HepG2 (cell line): ENCODE results near the gene XPNPEP3. TPM values are rescaled to one million over a fixed set of nuclear protein-coding genes. Genes with fewer than 3 reads are reported as not detected.
A peak's percentile ranks its signal among the peaks of the same experiment; 100 is the strongest.

Experiments
- ATAC-seq: fragments of 200-7000 bp; cut with Tn5 transposase; 3 replicates; pipeline ENCODE4 v1.9.1; 2020; ENCODE audit warnings: mild to moderate bottlenecking, moderate library complexity
- BruUV-seq: library from RNA; stranded (reverse); fragments of 400-500 nt; replicated peaks from 2 replicates; lab custom pipeline; 2021; lab: Mats Ljungman, UMichigan
- CTCF ChIA-PET: fragments of 300-600 bp; formaldehyde crosslinking; extraction: SDS; loops from one replicate; lab custom pipeline; 2021; ENCODE audit warnings: low total read pairs, inconsistent platforms, low intra/inter-chr PET ratio; lab: Yijun Ruan, JAX
- POLR2A ChIA-PET: fragments of 350-600 bp; sonication (Branson Sonifier 250); formaldehyde crosslinking; loops from one replicate; lab custom pipeline; 2020; ENCODE audit warnings: antibody characterized with exemption, inconsistent platforms; lab: Yijun Ruan, JAX
- DNase-seq: peaks from one replicate; pipeline ENCODE4 v3.0.0-alpha.2; 2015; ENCODE audit warnings: low spot score
- FAIRE-seq: peaks from 3 replicates; lab custom pipeline; 2011; peaks lifted over from hg19 to GRCh38; lab: Jason Lieb, UNC
- H2AFZ ChIP-seq: one replicate; pipeline ENCODE4 v1.6.1; 2011; ENCODE audit warnings: low read length, inconsistent platforms
- H3K27ac ChIP-seq: fragments of 300-600 bp; 3 replicates; pipeline ENCODE4 v1.8.0; 2011; ENCODE audit warnings: mixed run types, mild to moderate bottlenecking, mixed read lengths, low read length, inconsistent platforms; ENCODE audit not compliant: insufficient read depth; ENCODE audit errors: extremely low read length
- H3K27me3 ChIP-seq, 2 experiments: fragments of 200-600 bp in 1 of 2; 2 replicates in 1 of 2; 3 replicates in 1 of 2; pipeline versions ENCODE4 v1.6.0 to v1.8.0; 2011; ENCODE audit warnings: low read length in 2 of 2, mild to moderate bottlenecking in 2 of 2, moderate library complexity in 2 of 2, inconsistent platforms in 1 of 2; ENCODE audit not compliant: insufficient read depth in 2 of 2, control insufficient read depth in 1 of 2
- H3K36me3 ChIP-seq, 2 experiments: fragments of 200-600 bp in 1 of 2; replicated peaks in 1 of 2; 2 replicates in 1 of 2; 3 replicates in 1 of 2; pipeline versions ENCODE4 v1.5.1 to v1.8.0; 2011; ENCODE audit warnings: low read length in 2 of 2, inconsistent platforms in 1 of 2; ENCODE audit not compliant: insufficient read depth in 2 of 2, control insufficient read depth in 1 of 2
- H3K4me1 ChIP-seq: 2 replicates; pipeline ENCODE4 v1.5.1; 2012; ENCODE audit warnings: low read length, inconsistent platforms; ENCODE audit not compliant: insufficient read depth
- H3K4me2 ChIP-seq: 2 replicates; pipeline ENCODE4 v1.6.0; 2011; ENCODE audit warnings: low read depth, low read length, inconsistent platforms
- H3K4me3 ChIP-seq, 3 experiments: fragments of 200-600 bp in 1 of 3; sonication (generic), shearing (Covaris generic) in 1 of 3; replicated peaks in 1 of 3; 2 replicates each; pipeline ENCODE4 v1.5.1; 2011 to 2016; ENCODE audit warnings: low read length in 3 of 3, inconsistent platforms in 2 of 3, low read depth in 2 of 3, mild to moderate bottlenecking in 2 of 3, control low read depth in 1 of 3, mixed read lengths in 1 of 3; ENCODE audit not compliant: insufficient read depth in 1 of 3
- H3K79me2 ChIP-seq: one replicate; pipeline ENCODE4 v1.6.1; 2011; ENCODE audit warnings: low read length, inconsistent platforms; ENCODE audit not compliant: insufficient read depth
- H3K9ac ChIP-seq: 2 replicates; pipeline ENCODE4 v1.6.0; 2011; ENCODE audit warnings: mild to moderate bottlenecking, low read depth, low read length, inconsistent platforms; ENCODE audit not compliant: insufficient read depth
- H3K9me3 ChIP-seq: 2 replicates; pipeline ENCODE4 v1.5.1; 2012; ENCODE audit warnings: mild to moderate bottlenecking, low read length
- H4K20me1 ChIP-seq: 2 replicates; pipeline ENCODE4 v1.6.0; 2011; ENCODE audit warnings: inconsistent platforms, mild to moderate bottlenecking, low read length, moderate library complexity; ENCODE audit not compliant: insufficient read depth
- ARID4A ChIP-seq: sonication (generic); formaldehyde crosslinking; IDR thresholded peaks from 2 replicates; pipeline ENCODE4 v1.5.0; 2020; ENCODE audit warnings: mild to moderate bottlenecking, missing genetic modification reagents, borderline replicate concordance
- ASH2L ChIP-seq: fragments of 300-600, 200-600 bp; sonication (generic); IDR thresholded peaks from 2 replicates; pipeline ENCODE4 v1.7.0; 2017; ENCODE audit warnings: low read depth, mild to moderate bottlenecking, moderate library complexity, mixed read lengths, low read length; ENCODE audit not compliant: insufficient read length
- CCAR2 ChIP-seq: fragments of 200-400 bp; formaldehyde crosslinking; optimal IDR thresholded peaks from 2 replicates; pipeline ENCODE3; 2018; ENCODE audit warnings: low read depth, mild to moderate bottlenecking, low read length, moderate library complexity
- HMGA1 ChIP-seq: sonication (generic); formaldehyde crosslinking; conservative IDR thresholded peaks from 2 replicates; pipeline ENCODE4 v1.4.0; 2020; ENCODE audit warnings: missing genetic modification reagents
- NFIC ChIP-seq: IDR thresholded peaks from 2 replicates; pipeline ENCODE4 v1.6.1; 2012; ENCODE audit warnings: mild to moderate bottlenecking, low read length, inconsistent platforms
- PCBP1 ChIP-seq: fragments of 200-400 bp; formaldehyde crosslinking; IDR thresholded peaks from 2 replicates; pipeline ENCODE4 v1.6.1; 2017; ENCODE audit warnings: mild to moderate bottlenecking, low read depth, low read length, borderline replicate concordance
- RAD51 ChIP-seq: fragments of 450-650 bp; IDR thresholded peaks from 2 replicates; pipeline ENCODE4 v1.6.1; 2016; ENCODE audit warnings: borderline replicate concordance
- ZMAT5 ChIP-seq: sonication (generic); formaldehyde crosslinking; IDR thresholded peaks from 2 replicates; pipeline ENCODE4 v1.5.0; 2020; ENCODE audit warnings: mild to moderate bottlenecking, low read depth, missing genetic modification reagents, borderline replicate concordance
- ZNF232 ChIP-seq: sonication (generic); formaldehyde crosslinking; IDR thresholded peaks from 2 replicates; pipeline ENCODE4 v1.4.0; 2020; ENCODE audit warnings: missing genetic modification reagents, borderline replicate concordance
- ZNF264 ChIP-seq: sonication (generic); formaldehyde crosslinking; IDR thresholded peaks from 2 replicates; pipeline ENCODE4 v1.4.0; 2020; ENCODE audit warnings: missing genetic modification reagents
- ZNF280D ChIP-seq: sonication (generic); formaldehyde crosslinking; IDR thresholded peaks from 2 replicates; pipeline ENCODE4 v1.5.1; 2020; ENCODE audit warnings: mild to moderate bottlenecking, missing genetic modification reagents
- ZNF749 ChIP-seq: sonication (generic); formaldehyde crosslinking; IDR thresholded peaks from 2 replicates; pipeline ENCODE4 v1.8.0; 2022; ENCODE audit warnings: mild to moderate bottlenecking, missing genetic modification reagents, moderate library complexity, borderline replicate concordance
- ZNF766 ChIP-seq: sonication (generic); formaldehyde crosslinking; IDR thresholded peaks from 2 replicates; pipeline ENCODE4 v1.5.0; 2020; ENCODE audit warnings: missing genetic modification reagents, borderline replicate concordance
- WGBS: methylation state at CpG from one replicate; pipeline ENCODE4 v1.1.6; 2017; ENCODE audit warnings: low lambda C conversion rate; 5-methylcytosine and 5-hydroxymethylcytosine counted together
- in situ Hi-C: cut with HindIII; loops from 2 replicates; pipeline ENCODE4 v1.10.0; 2017; ENCODE audit warnings: low pct_unique_long_range_greater_than_20kb; ENCODE audit not compliant: extremely low pct_ligation_motif_present
- intact Hi-C: fragments of 100-400 bp; cut with micrococcal nuclease; formaldehyde crosslinking; loops from one replicate; pipeline ENCODE4 v1.10.0; 2022; ENCODE audit not compliant: unreplicated experiment
- polyA plus RNA-seq, 8 experiments: library from polyadenylated mRNA; depleted of rRNA in 3 of 8; stranded (reverse) in 7 of 8; unstranded in 1 of 8; fragments of >200 nt; fragmentation: Illumina TruSeq in 4 of 8; extraction: Trizol in 4 of 8; gene quantifications; 2 replicates each; pipeline versions ENCODE4 v1.2.1 to v1.2.3, GENCODE V29; 2011 to 2016; ENCODE audit warnings: low read depth in 4 of 8, missing spikeins in 1 of 8, mixed read lengths in 1 of 8; ENCODE audit not compliant: insufficient read depth in 1 of 8
- total RNA-seq, 5 experiments: library from RNA; depleted of rRNA; stranded (reverse); fragments of >200 nt; fragmentation: Illumina TruSeq; extraction: Trizol; gene quantifications; 2 replicates each; pipeline ENCODE4 v1.2.3, GENCODE V29; 2016; ENCODE audit warnings: low read depth in 1 of 5

XPNPEP3 gene
- total and polyA plus RNA-seq, 2 of the 13 experiments (the other 11 are each of a cell fraction or from before 2014, with no cell fraction given), result 10.3 to 14.0 TPM

- peak overlapping the region; percentile 79 for H3K4me2 ChIP-seq
- DNase-seq (no peak), FAIRE-seq (no peak), ATAC-seq (peak; percentile 8)
- H3K9ac ChIP-seq, result peak overlapping the region; percentile 84
- no peaks in the 10 kb centered on the region for H3K9me3 ChIP-seq
- H2AFZ ChIP-seq, result no peak overlapping the region
- ChIA-PET CTCF (no interaction called here), POLR2A (interaction anchor here (0.6 to 2.9 kb wide), 24 partner anchors 8 to 496 kb away, joined by 3 to 71 read pairs (median 5); partner anchors contain the start of genes EP300, MRTFA, RANGAP1 and ST13)
- intact Hi-C loops (loop anchor here (1.0 kb wide), 1 partner anchor 139 kb away; no protein-coding TSS in a partner anchor), in situ Hi-C loops (loop anchor here (5.0 kb wide), 1 partner anchor 140 kb away; the partner anchor contains the start of gene EP300)
- peaks cover 42% of the 10 kb centered on the region for H3K79me2 ChIP-seq
- H3K36me3 ChIP-seq, result peaks cover 2 to 21% of the 10 kb centered on the region in 2 experiments; a peak in 3 of 5 replicates
- no peaks in the 10 kb centered on the region for H4K20me1 ChIP-seq
- peak overlapping the region; percentile 77 for H3K27ac ChIP-seq
- 6% methylated on average over 17 of the region's 21 CpGs for WGBS
- H3K4me3 ChIP-seq, result peak overlapping the region; percentile 69 to 82 (median 79)
- H3K4me1 ChIP-seq, result peaks cover 19% of the 10 kb centered on the region
- BruUV-seq, result TSS peak; percentile 72
- H3K27me3 ChIP-seq, result no peaks in the 10 kb centered on the region; a peak in 1 of 5 replicates
- TF ChIP-seq ZNF232 (CRISPR knock-in tag), result 0 out of 2 replicates have a peak, but pooled peaks have one; percentile 56
- peak; percentile 77; the same call in 1 of the 2 replicates for TF ChIP-seq ZNF280D
- TF ChIP-seq ZNF766, result 0 out of 2 replicates have a peak, but pooled peaks have one; percentile 48
- 0 out of 2 replicates have a peak, but pooled peaks have one; percentile 18 for TF ChIP-seq ZNF749 (CRISPR knock-in tag)
- TF ChIP-seq RAD51, result no peak
- TF ChIP-seq CCAR2, result no peak
- TF ChIP-seq ARID4A, result peak; percentile 33; the same call in 1 of the 2 replicates
- peak; percentile 22; the same call in 1 of the 2 replicates for TF ChIP-seq NFIC
- TF ChIP-seq PCBP1, result 0 out of 2 replicates have a peak, but pooled peaks have one; percentile 3
- TF ChIP-seq ZNF264 (CRISPR knock-in tag), result 0 out of 2 replicates have a peak, but pooled peaks have one; percentile 26
- no peak for TF ChIP-seq ZMAT5 (CRISPR knock-in tag)
- TF ChIP-seq HMGA1 (CRISPR knock-in tag), result no peak
- peak; percentile 44 for TF ChIP-seq ASH2L
Observed at GRCh38 chr22:40951795-40952605, 95.1 kb downstream of the XPNPEP3 start.
